GM18499 (cell line): ENCODE results near the gene SSR1.

Source experiments
- ATAC-seq: cut with Tn5 transposase; IDR thresholded peaks from one replicate; pipeline ENCODE4 v1.9.1; 2021; ENCODE audit warnings: moderate number of reproducible peaks; ENCODE audit not compliant: insufficient read depth, unreplicated experiment

The SSR1 gene

GRCh38 chr6:7219310-7219709, 93.7 kb downstream of the SSR1 start:
- no peak for ATAC-seq

- ATAC-seq = no peak
These were observed 94.5 kb downstream of the SSR1 start for GRCh38 chr6:7218406-7218988.
